K562 (cell line): ENCODE measurements around the gene SP6. TPM values are rescaled to one million over a fixed set of nuclear protein-coding genes. Genes with fewer than 3 reads are reported as not detected.

Source experiments
- ATAC-seq: fragments of 200-7000 bp; cut with Tn5 transposase; 3 replicates; pipeline ENCODE4 v1.9.1; 2020; ENCODE audit warnings: moderate library complexity
- BruUV-seq: library from RNA; stranded (reverse); fragments of 400-500 nt; replicated peaks from 2 replicates; lab custom pipeline; 2021; lab: Mats Ljungman, UMichigan
- CTCF ChIA-PET: fragments of 300-600 bp; formaldehyde crosslinking; extraction: SDS; loops from one replicate; lab custom pipeline; 2021; ENCODE audit warnings: low intra/inter-chr PET ratio; lab: Yijun Ruan, JAX
- POLR2A ChIA-PET: fragments of 300-600, 350-650 bp; sonication (Branson Sonifier 250); formaldehyde crosslinking; extraction: SDS; loops from one replicate; lab custom pipeline; 2021; ENCODE audit warnings: antibody characterized with exemption, inconsistent platforms; lab: Yijun Ruan, JAX
- DNase-seq, 4 experiments: peaks; one replicate each; pipeline versions ENCODE4 v3.0.0 to v3.0.0-alpha.2; 2011 to 2018; ENCODE audit warnings: low spot score in 3 of 4, mixed read lengths in 3 of 4; ENCODE audit errors: extremely low read depth in 1 of 4
- FAIRE-seq: peaks from 2 replicates; lab custom pipeline; 2011; peaks lifted over from hg19 to GRCh38; lab: Jason Lieb, UNC
- H2AFZ ChIP-seq: 2 replicates; pipeline ENCODE4 v1.6.0; 2011; ENCODE audit warnings: low read depth, low read length, control low read depth, inconsistent platforms
- H3K27ac ChIP-seq: fragments of 200-600 bp; 3 replicates; pipeline ENCODE4 v1.8.0; 2011; ENCODE audit warnings: low read depth, mild to moderate bottlenecking, control low read depth, inconsistent platforms, low read length, moderate library complexity, mixed read lengths; ENCODE audit errors: extremely low read depth
- H3K27me3 ChIP-seq, 2 experiments: fragments of 300-600 bp in 1 of 2; 2 replicates in 1 of 2; 3 replicates in 1 of 2; pipeline versions ENCODE4 v1.6.0 to v1.8.0; 2011; ENCODE audit warnings: inconsistent platforms in 2 of 2, low read length in 2 of 2, mild to moderate bottlenecking in 1 of 2, mixed read lengths in 1 of 2, moderate library complexity in 1 of 2; ENCODE audit not compliant: control insufficient read depth in 2 of 2, insufficient read depth in 2 of 2
- H3K36me3 ChIP-seq: fragments of 300-600 bp; 3 replicates; pipeline ENCODE4 v1.8.0; 2011; ENCODE audit warnings: mild to moderate bottlenecking, low read length, inconsistent platforms; ENCODE audit not compliant: control insufficient read depth, insufficient read depth
- H3K4me1 ChIP-seq, 2 experiments: fragments of 200-600 bp in 1 of 2; replicated peaks in 1 of 2; 2 replicates in 1 of 2; 3 replicates in 1 of 2; pipeline versions ENCODE4 v1.5.1 to v1.8.0; 2011; ENCODE audit warnings: inconsistent platforms in 2 of 2, low read length in 2 of 2, mild to moderate bottlenecking in 1 of 2, mixed read lengths in 1 of 2, moderate library complexity in 1 of 2; ENCODE audit not compliant: control insufficient read depth in 2 of 2, insufficient read depth in 2 of 2
- H3K4me2 ChIP-seq: 2 replicates; pipeline ENCODE4 v1.6.1; 2011; ENCODE audit warnings: low read length, control low read depth, inconsistent platforms, mixed read lengths; ENCODE audit not compliant: insufficient read depth
- H3K4me3 ChIP-seq: fragments of 200-600 bp; sonication (generic), shearing (Covaris generic); 2 replicates; pipeline ENCODE4 v1.5.1; 2016; ENCODE audit warnings: control low read depth, inconsistent platforms
- H3K79me2 ChIP-seq: fragments of 200-600 bp; 3 replicates; pipeline ENCODE4 v1.8.0; 2011; ENCODE audit warnings: low read length, inconsistent platforms; ENCODE audit not compliant: control insufficient read depth, insufficient read depth
- H3K9ac ChIP-seq, 2 experiments: 2 replicates each; pipeline versions ENCODE4 v1.6.0 to v1.6.1; 2011; ENCODE audit warnings: low read depth in 2 of 2, low read length in 2 of 2, control low read depth in 1 of 2, inconsistent platforms in 1 of 2, mild to moderate bottlenecking in 1 of 2, mixed read lengths in 1 of 2; ENCODE audit not compliant: insufficient read depth in 1 of 2
- H3K9me1 ChIP-seq: one replicate; pipeline ENCODE4 v1.6.0; 2011; ENCODE audit warnings: inconsistent platforms, mild to moderate bottlenecking, low read length, moderate library complexity; ENCODE audit not compliant: control insufficient read depth, insufficient read depth
- H3K9me3 ChIP-seq: replicated peaks from 2 replicates; pipeline ENCODE4 v1.5.1; 2011; ENCODE audit warnings: low read depth, low read length, inconsistent platforms; ENCODE audit not compliant: control insufficient read depth, insufficient read depth
- H4K20me1 ChIP-seq: replicated peaks from 2 replicates; pipeline ENCODE4 v1.6.1; 2011; ENCODE audit warnings: low read length, inconsistent platforms, mixed read lengths; ENCODE audit not compliant: control insufficient read depth, insufficient read depth
- BCOR ChIP-seq: fragments of 450-650 bp; IDR thresholded peaks from 2 replicates; pipeline ENCODE4 v1.6.1; 2016
- BRF2 ChIP-seq: IDR thresholded peaks from 3 replicates; pipeline ENCODE4 v1.6.1; 2011; ENCODE audit warnings: borderline replicate concordance, mild to moderate bottlenecking; ENCODE audit not compliant: insufficient read length, insufficient read depth
- KDM1A ChIP-seq, 2 experiments: fragments of 450-650 bp; IDR thresholded peaks; 2 replicates each; pipeline ENCODE4 v1.6.1; 2016; ENCODE audit warnings: mild to moderate bottlenecking in 2 of 2
- MTA2 ChIP-seq: fragments of 450-650 bp; IDR thresholded peaks from 2 replicates; pipeline ENCODE4 v1.6.1; 2016; ENCODE audit warnings: low read depth
- POLR2AphosphoS5 ChIP-seq: IDR thresholded peaks from 2 replicates; pipeline ENCODE4 v1.6.1; 2011; ENCODE audit warnings: mild to moderate bottlenecking, low read depth, low read length, moderate library complexity; ENCODE audit not compliant: control insufficient read depth, insufficient read depth
- RCOR1 ChIP-seq, 2 experiments: IDR thresholded peaks; 2 replicates each; pipeline ENCODE4 v1.6.1; 2012; ENCODE audit warnings: low read depth in 2 of 2, low read length in 2 of 2, borderline replicate concordance in 1 of 2, improper control_type of control experiment in 1 of 2
- ZNF436 ChIP-seq: fragments of 250-450, 450-650 bp; sonication (Bioruptor Pico); formaldehyde crosslinking; IDR thresholded peaks from 2 replicates; pipeline ENCODE4 v1.7.0; 2020; ENCODE audit warnings: mild to moderate bottlenecking
- WGBS: fragments of 100-300 bp; shearing (Covaris generic); methylation state at CpG from one replicate; pipeline ENCODE4 v1.1.6; 2016; ENCODE audit warnings: low coverage, mixed read lengths; ENCODE audit not compliant: insufficient coverage; ENCODE audit errors: missing lambda C conversion rate; 5-methylcytosine and 5-hydroxymethylcytosine counted together
- in situ Hi-C: fragments of 300-500 bp; cut with MboI; formaldehyde crosslinking; loops from 4 replicates; pipeline ENCODE4 v1.15.0; 2018; ENCODE audit warnings: inconsistent platforms, mixed read lengths
- intact Hi-C: fragments of 100-400 bp; cut with micrococcal nuclease; formaldehyde crosslinking; loops from 2 replicates; pipeline ENCODE4 v1.14.2; 2022
- polyA plus RNA-seq, 8 experiments: library from polyadenylated mRNA; depleted of rRNA in 4 of 8; stranded (reverse) in 5 of 8; unstranded in 3 of 8; fragments of >200 nt; fragmentation: Nextera tagmentation in 2 of 8; fragmentation: Illumina TruSeq in 1 of 8; extraction: Ambion mirVana in 2 of 8; extraction: Trizol in 1 of 8; gene quantifications; 2 replicates each; pipeline versions ENCODE4 v1.2.1 to v1.2.3, GENCODE V29; 2011 to 2014; ENCODE audit warnings: inconsistent platforms in 1 of 8, missing spikeins in 1 of 8
- total RNA-seq, 7 experiments: library from RNA; depleted of rRNA in 6 of 7; stranded (reverse); fragments of >200 nt in 6 of 7; fragmentation: Illumina TruSeq in 2 of 7; extraction: Trizol in 2 of 7; gene quantifications; 2 replicates each; pipeline versions ENCODE4 v1.2.1 to v1.2.3, GENCODE V29; 2011 to 2021; ENCODE audit warnings: low replicate concordance in 1 of 7

SP6 gene
- total and polyA plus RNA-seq, 9 of the 15 experiments (the other 6 are each of a cell fraction or from before 2014, with no cell fraction given), result 0.11 to 7.9 (median 2.2) TPM

DNA sequence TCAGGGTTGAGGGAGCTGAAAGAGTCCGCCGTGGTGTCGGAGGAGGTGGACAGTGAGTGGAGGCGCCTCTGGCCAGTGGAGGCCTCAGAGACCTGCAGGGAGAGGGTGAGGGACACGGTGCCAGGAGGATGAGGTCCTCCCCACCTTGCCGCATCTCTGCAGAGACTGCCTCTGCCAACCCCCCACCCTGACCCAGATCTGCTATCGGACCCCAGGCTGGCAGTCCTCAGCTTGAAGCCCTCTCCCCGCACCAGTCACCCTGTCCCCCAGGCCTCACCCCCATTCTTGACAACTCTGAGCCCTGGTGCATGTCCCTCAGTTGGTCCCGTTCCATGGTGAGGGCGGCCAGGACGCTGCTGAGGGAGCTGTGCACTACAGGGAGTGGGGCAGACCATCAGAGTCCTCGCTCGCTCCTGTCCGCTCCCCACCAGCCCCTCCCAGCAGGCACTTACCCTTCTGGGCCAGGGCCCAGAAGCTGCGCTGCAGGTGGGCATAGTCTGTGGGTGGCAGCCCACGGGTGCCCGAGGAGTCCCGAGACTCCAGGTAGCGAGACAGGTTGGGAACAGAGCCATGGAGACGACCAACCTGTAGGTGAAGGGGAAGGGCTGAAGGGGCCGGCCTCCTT is 34.7 kb downstream of the SP6 start:
- ChIA-PET CTCF (no interaction called here), POLR2A (no interaction called here)
- Histone ChIP-seq H3K9me1 (no peaks in the 10 kb centered on the region), H3K36me3 (peaks cover 44% of the 10 kb centered on the region; the same call in 2 of the 3 replicates), H3K9me3 (no peaks in the 10 kb centered on the region), H3K4me2 (no peak overlapping the region), H2AFZ (no peak overlapping the region), H4K20me1 (no peaks in the 10 kb centered on the region), H3K27ac (no peak overlapping the region)
- no TSS peak for BruUV-seq
- no peak for FAIRE-seq
- 87% methylated on average over 18 of the region's 21 CpGs for WGBS
- DNase-seq, result no peak
- in situ Hi-C loops (no loop called here), intact Hi-C loops (no loop called here)
- TF ChIP-seq KDM1A (IDR thresholded peaks at IDR 0.05), result no peak
- TF ChIP-seq BRF2, result no peak
- no peak for TF ChIP-seq ZNF436 (CRISPR knock-in tag)
- TF ChIP-seq RCOR1 (IDR thresholded peaks at IDR 0.05; ENCODE audit: borderline replicate concordance in 1 of 2, low read depth in 2 of 2, low read length in 2 of 2), result no peak
- TF ChIP-seq BCOR, result no peak
- TF ChIP-seq MTA2, result no peak
- TF ChIP-seq POLR2AphosphoS5, result no peak
- TF ChIP-seq, all 486 proteins: peak for 0
- peaks cover 5% of the 10 kb centered on the region for H3K79me2 ChIP-seq
- peaks cover 16 to 29% of the 10 kb centered on the region in 2 experiments for H3K4me1 ChIP-seq
- H3K27me3 ChIP-seq, result no peaks in the 10 kb centered on the region
- H3K9ac ChIP-seq, result no peak overlapping the region; a peak in 1 of 4 replicates
- H3K4me3 ChIP-seq, result no peak overlapping the region
- ATAC-seq, result no peak
